HG03439 (cell line): Measurements from ENCODE around the gene NTN4.
"Not testable (repeated sequence)": the region's sequence is repeated elsewhere in the genome, so short reads cannot be mapped to it uniquely, and the experiment has no call there.

ENCODE experiments used
- ATAC-seq: cut with Tn5 transposase; IDR thresholded peaks from one replicate; pipeline ENCODE4 v1.9.1; 2021; ENCODE audit warnings: mild to moderate bottlenecking, moderate library complexity; ENCODE audit not compliant: unreplicated experiment

Gene NTN4

DNA sequence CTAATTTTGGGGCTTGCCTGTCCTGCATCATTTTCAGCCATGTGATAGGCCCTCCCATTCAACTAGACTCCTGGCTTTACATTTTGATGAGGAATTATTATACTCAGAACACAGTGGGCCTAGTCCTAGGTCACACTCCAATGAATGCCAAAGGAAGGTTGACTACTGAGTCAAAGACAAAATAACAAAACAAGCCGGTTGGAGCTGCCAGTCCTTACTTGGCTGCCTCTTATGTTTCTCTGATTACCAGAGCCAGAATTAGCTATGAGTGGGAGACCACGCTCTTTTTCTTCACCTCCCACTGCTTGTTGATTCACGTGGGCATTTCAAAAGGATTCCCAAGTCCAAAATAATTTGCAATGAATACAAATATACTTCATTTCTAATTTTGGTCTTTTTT lies 161.2 kb downstream of the NTN4 start:
- ATAC-seq = no peak

DNA sequence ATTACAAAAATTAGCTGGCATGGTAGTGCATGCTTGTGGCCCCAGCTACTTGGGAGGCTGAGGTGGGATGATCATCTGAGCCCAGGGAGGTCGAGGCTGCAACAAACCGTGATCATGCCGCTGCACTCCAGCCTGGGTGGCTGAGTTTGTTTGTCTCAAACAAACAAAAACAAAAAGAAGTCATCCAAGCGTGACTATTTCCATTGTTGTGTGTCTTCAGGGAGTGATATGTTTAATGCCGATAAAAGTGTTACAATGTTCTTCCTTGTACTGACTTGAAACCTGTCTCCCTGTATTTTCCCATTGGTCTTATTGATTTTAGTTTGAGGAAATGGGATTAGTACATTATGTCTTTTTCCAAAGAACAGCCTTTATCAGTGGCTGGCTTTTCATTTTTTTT lies 163.7 kb downstream of the NTN4 start:
- no peak for ATAC-seq

DNA sequence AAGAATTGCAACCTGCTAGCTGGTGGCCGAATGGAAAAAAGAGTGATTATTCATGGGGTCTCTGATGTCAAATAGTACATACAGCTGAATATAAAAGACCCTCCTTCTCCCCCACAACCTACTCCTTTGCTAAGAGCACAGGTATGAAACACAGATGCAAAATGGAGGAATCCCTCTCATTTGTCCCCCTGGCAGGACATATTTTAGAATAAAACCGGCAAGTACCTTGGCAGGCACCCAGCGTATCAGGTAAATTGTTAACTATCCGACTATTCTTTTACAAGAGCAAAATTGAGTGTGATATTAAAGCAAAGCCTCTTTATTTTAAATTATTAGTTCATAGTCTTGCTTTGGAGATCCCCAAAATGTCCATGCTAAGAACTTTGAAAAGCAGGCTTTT lies 165.6 kb downstream of the NTN4 start:
- no peak for ATAC-seq

DNA sequence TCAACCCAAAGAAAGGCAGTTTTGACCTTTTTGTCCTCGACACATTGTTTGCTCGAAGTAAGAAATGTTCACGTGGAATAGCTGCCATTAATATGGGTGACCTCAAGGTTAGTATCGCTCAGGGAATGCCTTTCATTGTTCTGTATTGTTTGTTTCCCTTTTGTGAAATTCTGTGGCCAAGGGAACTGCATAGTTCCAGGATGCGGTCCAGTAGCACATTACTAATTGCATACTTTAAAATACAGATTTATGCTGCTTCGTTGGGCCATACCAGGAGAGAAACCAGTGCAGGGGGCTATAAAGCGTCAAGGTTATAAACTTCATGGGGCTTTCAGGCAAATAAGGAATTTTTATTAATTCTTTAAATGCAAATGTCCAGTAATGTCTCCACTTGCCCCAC lies 166.0 kb downstream of the NTN4 start:
- no peak for ATAC-seq

DNA sequence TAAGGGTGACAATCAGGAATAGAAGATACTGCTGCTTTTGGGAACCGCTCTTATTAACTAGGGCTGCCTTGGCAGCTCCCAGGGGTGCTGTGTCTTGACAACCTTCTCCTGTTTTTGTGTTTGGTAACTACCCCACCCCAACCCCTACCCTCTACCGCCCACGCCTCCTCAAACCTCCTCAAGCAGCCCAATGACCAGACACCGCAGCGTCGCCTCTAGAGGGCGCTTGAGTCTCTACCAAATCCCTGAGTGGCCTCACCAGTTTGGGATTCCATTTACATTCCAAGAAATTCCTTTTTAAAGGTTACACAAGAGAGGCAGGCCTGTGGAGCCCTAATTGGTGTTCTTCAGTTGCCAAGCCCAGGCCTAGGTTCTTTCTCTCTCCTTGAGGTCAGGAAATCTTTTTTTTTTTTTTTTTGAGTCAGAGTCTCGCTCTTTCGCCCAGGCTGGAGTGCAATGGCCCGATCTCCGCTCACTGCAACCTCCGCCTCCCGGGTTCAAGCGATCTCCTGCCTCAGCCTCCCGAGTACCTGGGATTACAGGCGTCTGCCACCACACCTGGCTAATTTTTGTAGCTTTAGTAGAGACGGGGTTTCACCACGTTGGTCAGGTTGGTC lies 166.9 kb downstream of the NTN4 start:
- ATAC-seq = no peak

DNA sequence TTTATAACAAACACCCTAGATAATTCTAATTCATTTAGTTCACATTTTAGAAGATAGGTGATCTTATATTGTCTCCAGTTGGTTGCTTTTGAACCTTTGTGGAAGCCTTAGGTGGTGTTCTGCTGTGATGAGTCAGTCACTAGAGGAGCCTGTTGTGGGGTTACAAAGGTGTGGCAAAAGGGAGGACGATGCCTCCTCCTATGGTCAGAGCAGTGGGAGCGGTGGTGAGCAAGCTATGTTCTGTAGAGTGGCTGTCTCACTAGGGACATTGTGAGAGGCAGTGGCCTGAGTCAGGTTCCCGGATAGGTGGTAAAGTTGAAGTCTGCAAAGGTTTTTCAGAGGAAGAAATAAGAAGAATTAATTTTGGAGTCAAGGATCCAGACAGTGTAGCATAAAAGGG lies 167.7 kb downstream of the NTN4 start:
- no peak for ATAC-seq

DNA sequence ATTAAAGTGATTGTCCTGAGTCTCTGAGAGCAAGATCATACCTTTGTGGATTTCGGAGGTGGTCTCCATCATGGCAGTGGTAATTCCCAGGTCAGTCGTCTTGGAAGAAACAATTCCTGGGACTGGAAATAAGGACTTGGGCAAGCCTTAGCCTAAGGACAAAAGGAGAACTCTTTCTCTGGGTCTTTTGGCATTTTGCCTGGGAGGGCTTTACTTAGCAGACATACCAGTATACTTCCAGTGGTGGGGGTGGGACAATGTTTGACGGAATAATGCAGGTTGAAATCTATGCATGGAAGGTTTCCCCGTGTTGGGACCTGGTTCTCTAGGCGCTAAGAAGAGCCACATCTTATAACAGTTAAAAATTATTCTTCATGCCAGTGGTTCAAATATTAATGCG lies 168.8 kb downstream of the NTN4 start:
- ATAC-seq = no peak

DNA sequence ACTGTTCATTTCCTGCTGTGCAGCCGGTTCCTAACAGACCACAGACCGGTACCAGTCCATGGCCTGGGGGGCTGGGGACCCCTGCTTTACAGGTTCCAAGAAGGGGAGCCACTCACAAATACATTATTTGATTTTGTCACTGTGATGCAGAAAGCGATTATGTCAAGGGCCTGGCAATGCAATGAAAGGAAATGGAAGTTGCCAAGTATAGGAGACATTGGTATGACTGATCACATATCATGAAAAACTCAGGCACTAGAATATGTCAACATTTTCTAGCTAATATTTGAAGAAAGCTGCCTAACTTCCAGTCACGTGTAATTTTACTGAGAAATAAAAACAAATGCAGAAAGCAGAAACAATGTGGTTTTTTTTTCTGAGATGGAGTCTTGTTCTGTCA lies 170.4 kb downstream of the NTN4 start:
- ATAC-seq = no peak

DNA sequence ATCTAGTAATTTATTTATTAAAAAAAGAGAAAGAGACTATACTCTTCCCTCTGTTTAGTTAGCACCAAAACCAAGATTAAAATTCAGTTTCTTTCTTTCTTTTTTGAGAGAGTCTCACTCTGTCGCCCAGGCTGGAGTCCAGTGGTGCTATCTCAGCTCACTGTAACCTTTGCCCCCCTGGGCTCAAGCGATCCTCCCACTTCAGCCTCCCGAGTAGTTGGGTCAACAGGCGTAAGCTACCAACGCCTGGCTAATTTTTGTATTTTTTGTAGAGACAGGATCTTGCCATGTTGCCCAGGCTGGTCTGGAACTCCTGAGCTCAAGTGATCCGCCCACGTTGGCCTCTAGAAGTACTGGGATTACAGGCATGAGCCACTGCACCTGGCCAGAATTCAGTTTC lies 174.1 kb downstream of the NTN4 start:
- not testable (repeated sequence) for ATAC-seq

DNA sequence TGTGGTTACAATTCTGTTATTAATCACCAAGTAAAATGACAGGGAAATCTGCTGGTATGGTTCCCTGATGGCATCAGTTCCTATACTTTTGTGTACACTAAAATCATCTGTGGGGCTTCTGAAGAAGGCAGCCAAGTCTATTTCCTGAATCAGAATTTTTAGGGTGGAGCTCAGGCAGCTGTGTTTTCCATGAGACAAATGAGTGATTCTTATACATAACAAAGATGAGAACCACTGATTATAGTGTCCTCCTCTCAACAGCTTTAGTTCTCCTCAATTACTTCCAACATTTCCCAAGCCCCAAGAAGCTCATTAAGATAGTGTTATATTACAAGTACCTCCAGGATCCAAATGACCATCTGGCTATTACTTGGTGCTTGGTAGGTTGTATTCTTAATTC lies 174.8 kb downstream of the NTN4 start:
- no peak for ATAC-seq

DNA sequence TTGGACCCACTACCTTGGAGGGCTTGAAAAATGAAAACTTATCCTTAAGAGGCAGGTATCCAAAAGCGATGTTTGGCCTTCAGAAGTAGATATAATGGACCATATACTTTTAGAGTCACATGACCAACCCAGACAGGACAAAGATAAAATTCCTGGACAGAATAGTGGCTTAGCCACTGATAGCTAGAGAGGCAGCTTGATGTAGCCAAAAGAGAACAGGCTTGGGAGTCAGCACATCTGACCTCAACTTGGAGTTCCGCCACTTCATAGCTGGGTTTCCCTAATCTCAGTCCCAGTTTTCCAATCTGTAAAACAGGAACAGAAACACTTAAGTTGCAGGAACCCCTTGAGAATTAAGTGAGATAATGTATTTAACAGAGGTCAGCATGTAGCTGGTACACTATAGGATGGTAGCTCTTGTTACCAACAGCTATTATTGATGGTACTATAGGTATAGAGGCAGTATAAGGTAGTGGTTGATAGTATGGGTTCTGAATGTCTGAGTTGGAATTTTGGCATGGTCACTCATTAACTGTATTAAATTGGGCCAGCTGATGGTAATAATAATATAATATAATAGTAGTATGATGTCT lies 176.1 kb downstream of the NTN4 start:
- ATAC-seq = no peak

DNA sequence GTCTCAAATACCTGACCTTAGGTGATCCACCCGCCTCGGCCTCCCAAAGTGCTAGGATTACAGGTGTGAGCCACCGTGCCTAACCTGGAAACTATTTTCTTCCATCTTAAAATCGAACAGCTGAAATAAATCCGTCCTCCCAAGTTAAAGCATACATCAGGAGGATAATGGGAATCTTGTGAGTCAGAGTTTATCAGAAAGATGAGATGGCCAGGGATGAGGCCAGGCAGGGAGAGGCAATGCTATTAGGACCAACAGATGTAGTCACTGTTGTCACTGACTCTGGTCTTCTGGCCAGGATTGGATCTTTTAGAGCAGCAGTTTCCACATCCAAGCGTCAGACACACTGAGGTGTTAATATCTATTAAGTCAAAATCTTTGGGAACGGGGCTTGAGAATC lies 177.5 kb downstream of the NTN4 start:
- no peak for ATAC-seq

DNA sequence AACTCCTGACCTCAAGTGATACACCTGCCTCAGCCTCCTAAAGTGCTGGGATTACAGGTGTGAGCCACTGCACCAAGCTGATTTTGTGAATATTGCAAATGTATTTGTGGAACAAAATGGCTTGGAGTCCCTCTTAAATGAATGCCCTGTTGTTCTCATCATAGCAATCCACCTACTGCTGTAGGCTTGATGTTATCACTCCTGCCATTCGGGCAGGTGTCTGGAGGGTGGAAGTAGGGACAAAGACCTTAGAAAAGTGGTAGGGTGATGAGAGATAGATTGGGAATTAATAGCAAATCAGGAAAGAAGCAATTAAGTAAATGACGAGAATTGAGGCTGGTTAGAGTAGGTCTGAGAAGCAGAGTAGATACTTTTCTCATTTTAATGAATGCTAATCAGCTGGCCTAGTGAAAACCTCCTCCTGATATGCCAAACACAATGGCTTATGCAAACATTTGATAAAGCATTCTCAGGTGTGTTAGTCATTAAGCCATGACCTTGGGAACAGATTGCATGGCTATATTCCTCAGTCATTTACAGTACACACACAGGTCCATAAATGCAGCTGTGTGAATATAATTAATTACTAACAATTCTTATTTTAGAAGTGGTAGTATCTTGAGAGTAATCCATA lies 178.8 kb downstream of the NTN4 start:
- ATAC-seq = no peak

DNA sequence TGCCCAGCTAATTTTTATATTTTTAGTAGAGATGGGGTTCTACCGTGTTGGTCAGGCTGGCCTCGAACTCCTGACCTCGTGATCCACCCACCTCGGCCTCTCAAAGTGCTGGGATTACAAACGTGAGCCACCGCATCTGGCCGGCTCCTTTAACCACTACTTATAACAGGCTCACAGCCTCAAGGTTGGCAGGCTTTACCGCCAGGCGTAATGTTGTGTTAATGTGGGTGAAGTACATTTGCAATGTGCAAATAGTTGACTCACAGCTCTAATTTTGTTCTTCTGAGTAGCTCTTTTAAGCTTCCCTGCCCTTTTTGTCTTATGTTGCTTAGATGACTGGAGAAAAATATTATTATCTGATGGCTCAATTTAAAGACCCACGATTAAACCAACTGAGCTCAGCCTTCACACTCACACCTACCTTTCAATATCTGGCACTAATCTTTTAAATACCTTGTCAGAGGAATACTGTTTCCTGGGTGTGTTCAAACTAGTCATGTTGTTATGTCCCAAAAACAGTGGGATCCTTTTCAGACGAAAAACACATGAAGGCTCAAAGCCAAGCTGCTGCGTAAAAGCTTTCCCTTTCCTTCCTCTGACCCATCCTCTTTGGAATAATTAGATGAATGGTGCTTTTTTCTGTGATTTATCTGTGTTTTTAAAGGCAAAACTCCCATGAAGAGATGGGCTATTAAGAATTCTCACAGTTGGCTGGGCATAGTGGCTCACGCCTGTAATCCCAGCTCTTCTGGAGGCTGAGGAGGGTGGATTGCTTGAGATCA lies 182.1 kb downstream of the NTN4 start:
- no peak for ATAC-seq
